ENCODE results near the gene EML1.

The EML1 gene

GRCh38 chr14:99839696-99840095 is 46.5 kb downstream of the EML1 start:
- no peak for TF ChIP-seq CTCF (IDR thresholded peaks at IDR 0.05; ENCODE audit: low read depth, low read length)

GRCh38 chr14:99840265-99840664 is 47.1 kb downstream of the EML1 start:
- TF ChIP-seq CTCF (IDR thresholded peaks at IDR 0.05; ENCODE audit: low read depth, low read length) = no peak
- DNase-seq (ENCODE audit: extremely low read depth, low read depth) = no peak

More at GRCh38 chr14:99839696-99840095, 46.5 kb downstream of the EML1 start:
- DNase-seq (ENCODE audit: extremely low read depth, low read depth) = no peak

- TF ChIP-seq CTCF (IDR thresholded peaks at IDR 0.05; ENCODE audit: low read depth, low read length) = no peak
- no peak for DNase-seq (ENCODE audit: extremely low read depth, low read depth)
Observed at GRCh38 chr14:99840774-99841305, 47.6 kb downstream of the EML1 start.

- no peak for TF ChIP-seq CTCF (IDR thresholded peaks at IDR 0.05; ENCODE audit: low read depth, low read length)
- no peak for DNase-seq (ENCODE audit: extremely low read depth, low read depth)
Observed at GRCh38 chr14:99841436-99842071, 48.3 kb downstream of the EML1 start.

GRCh38 chr14:99842141-99842540 is 48.9 kb downstream of the EML1 start:
- no peak for DNase-seq (ENCODE audit: extremely low read depth, low read depth)
- no peak for TF ChIP-seq CTCF (IDR thresholded peaks at IDR 0.05; ENCODE audit: low read depth, low read length)

- no peak for TF ChIP-seq CTCF (IDR thresholded peaks at IDR 0.05; ENCODE audit: low read depth, low read length)
- DNase-seq (ENCODE audit: extremely low read depth, low read depth) = no peak
Observed at GRCh38 chr14:99846808-99847207, 53.6 kb downstream of the EML1 start.

GRCh38 chr14:99850709-99851108 is 57.5 kb downstream of the EML1 start:
- no peak for TF ChIP-seq CTCF (IDR thresholded peaks at IDR 0.05; ENCODE audit: low read depth, low read length)
- DNase-seq (ENCODE audit: extremely low read depth, low read depth) = no peak

Data from AG09319 (cell line).